Parathyroid adenoma (tissue), 2 donors: ENCODE data around the gene OTOP3.

Source experiments
- H2AFZ ChIP-seq: fragments of 300-600 bp; sonication (generic); one replicate; pipeline ENCODE4 v1.7.0; 2017; ENCODE audit warnings: antibody characterized with exemption, mild to moderate bottlenecking
- H3K27ac ChIP-seq: fragments of 300-600 bp; sonication (generic); one replicate; pipeline ENCODE4 v1.7.0; 2017
- H3K27me3 ChIP-seq: fragments of 300-600 bp; sonication (generic); one replicate; pipeline ENCODE4 v1.7.0; 2017; ENCODE audit warnings: low read length; ENCODE audit not compliant: control insufficient read depth, insufficient read depth
- H3K36me3 ChIP-seq: fragments of 300-600 bp; sonication (generic); one replicate; pipeline ENCODE4 v1.7.0; 2017; ENCODE audit warnings: low read length; ENCODE audit not compliant: control insufficient read depth, insufficient read depth
- H3K4me1 ChIP-seq: fragments of 300-600 bp; sonication (generic); one replicate; pipeline ENCODE4 v1.7.0; 2017; ENCODE audit warnings: control low read depth
- H3K4me2 ChIP-seq: fragments of 300-600 bp; sonication (generic); one replicate; pipeline ENCODE4 v1.7.0; 2017; ENCODE audit warnings: low read length
- H3K4me3 ChIP-seq: fragments of 300-600 bp; sonication (generic); one replicate; pipeline ENCODE4 v1.7.0; 2017; ENCODE audit warnings: low read depth, low read length
- H3K79me2 ChIP-seq: fragments of 300-600 bp; sonication (generic); one replicate; pipeline ENCODE4 v1.7.0; 2017; ENCODE audit warnings: control low read depth
- H3K9ac ChIP-seq: fragments of 300-600 bp; sonication (generic); one replicate; pipeline ENCODE4 v1.7.0; 2017; ENCODE audit warnings: mild to moderate bottlenecking
- H3K9me3 ChIP-seq: fragments of 300-600 bp; sonication (generic); one replicate; pipeline ENCODE4 v1.7.0; 2017; ENCODE audit warnings: low read length; ENCODE audit not compliant: control insufficient read depth
- CTCF ChIP-seq: fragments of 300-600 bp; sonication (generic); IDR thresholded peaks from one replicate; pipeline ENCODE4 v1.7.0; 2017; ENCODE audit warnings: antibody characterized with exemption, mild to moderate bottlenecking
- donor health status: primary hyperparathyroidism.

The OTOP3 gene

GRCh38 chr17:74953134-74953687 lies 17.5 kb downstream of the OTOP3 start:
- H3K4me3 ChIP-seq, result no peak overlapping the region
- H3K27me3 ChIP-seq, result no peaks in the 10 kb centered on the region
- no peak for TF ChIP-seq CTCF
- H3K79me2 ChIP-seq, result no peaks in the 10 kb centered on the region
- H3K27ac ChIP-seq, result no peak overlapping the region
- no peak overlapping the region for H3K9ac ChIP-seq
- no peaks in the 10 kb centered on the region for H3K36me3 ChIP-seq
- H2AFZ ChIP-seq, result no peak overlapping the region
- H3K4me1 ChIP-seq, result no peaks in the 10 kb centered on the region
- H3K4me2 ChIP-seq, result no peak overlapping the region
- H3K9me3 ChIP-seq, result no peaks in the 10 kb centered on the region

- TF ChIP-seq CTCF, result no peak
These were observed 18.4 kb downstream of the OTOP3 start for GRCh38 chr17:74954115-74954514.

GRCh38 chr17:74954665-74955421 lies 19.1 kb downstream of the OTOP3 start:
- H3K4me1 ChIP-seq, result no peaks in the 10 kb centered on the region
- H3K4me2 ChIP-seq, result no peak overlapping the region
- H3K4me3 ChIP-seq, result no peak overlapping the region
- no peaks in the 10 kb centered on the region for H3K9me3 ChIP-seq
- no peaks in the 10 kb centered on the region for H3K79me2 ChIP-seq
- H3K36me3 ChIP-seq, result no peaks in the 10 kb centered on the region
- H3K27me3 ChIP-seq, result no peaks in the 10 kb centered on the region
- H3K27ac ChIP-seq, result no peak overlapping the region
- H2AFZ ChIP-seq, result no peak overlapping the region
- no peak overlapping the region for H3K9ac ChIP-seq
- TF ChIP-seq CTCF, result no peak

More at GRCh38 chr17:74954115-74954514, 18.4 kb downstream of the OTOP3 start:
- Histone ChIP-seq H2AFZ (no peak overlapping the region), H3K4me1 (no peaks in the 10 kb centered on the region), H3K4me2 (no peak overlapping the region), H3K9ac (no peak overlapping the region), H3K36me3 (no peaks in the 10 kb centered on the region), H3K4me3 (no peak overlapping the region), H3K27ac (no peak overlapping the region), H3K27me3 (no peaks in the 10 kb centered on the region), H3K79me2 (no peaks in the 10 kb centered on the region), H3K9me3 (no peaks in the 10 kb centered on the region)

GRCh38 chr17:74956093-74956492 lies 20.4 kb downstream of the OTOP3 start:
- no peak overlapping the region for H3K4me2 ChIP-seq
- no peaks in the 10 kb centered on the region for H3K79me2 ChIP-seq
- TF ChIP-seq CTCF, result no peak
- no peaks in the 10 kb centered on the region for H3K9me3 ChIP-seq
- H3K36me3 ChIP-seq, result no peaks in the 10 kb centered on the region
- no peak overlapping the region for H3K9ac ChIP-seq
- no peak overlapping the region for H3K4me3 ChIP-seq
- H3K4me1 ChIP-seq, result no peaks in the 10 kb centered on the region
- H3K27me3 ChIP-seq, result no peaks in the 10 kb centered on the region
- H3K27ac ChIP-seq, result no peak overlapping the region
- no peak overlapping the region for H2AFZ ChIP-seq
